Measurements from ENCODE around the gene TNFAIP8. TPM values are rescaled to one million over a fixed set of nuclear protein-coding genes. Genes with fewer than 3 reads are reported as not detected.
"Not testable (repeated sequence)": the region's sequence is repeated elsewhere in the genome, so short reads cannot be mapped to it uniquely, and the experiment has no call there.

The TNFAIP8 gene
- polyA plus RNA-seq, 1 of the 3 experiments (the other 2 are of a cell fraction): 31.3 TPM

DNA sequence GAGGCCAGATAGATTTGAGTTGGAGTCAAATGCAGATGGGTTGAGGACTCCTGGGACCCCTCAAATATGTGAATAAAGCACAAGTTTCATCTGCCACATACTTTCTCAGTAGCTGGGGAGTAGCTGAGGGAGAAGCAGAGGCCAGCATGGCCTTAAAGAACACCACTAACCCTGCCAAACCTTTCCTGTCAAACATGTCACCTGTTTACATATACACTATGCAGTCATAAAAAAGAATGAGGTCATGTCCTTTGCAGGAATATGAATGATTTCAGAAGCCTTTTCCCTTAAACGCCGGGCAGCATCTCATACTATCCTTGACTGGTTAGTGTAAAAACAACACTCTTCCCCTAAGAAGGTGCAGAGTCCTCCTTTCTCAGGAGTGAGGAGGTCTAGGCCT, 71.2 kb downstream of the TNFAIP8 start:
- Histone ChIP-seq H4K20me1 (ENCODE audit: insufficient read depth) (no peaks in the 10 kb centered on the region), H3K4me2 (no peak overlapping the region), H3F3A (replicated peaks; ENCODE audit: insufficient read depth) (no peaks in the 10 kb centered on the region), H3K27ac (ENCODE audit: low read depth in 2 of 2, low read length in 1 of 2) (no peak overlapping the region), H3K9ac (no peak overlapping the region), H3K27me3 (ENCODE audit: insufficient read depth) (no peaks in the 10 kb centered on the region; the same call in 1 of the 2 replicates), H3K9me2 (no peaks in the 10 kb centered on the region), H3K4me3 (ENCODE audit: low read depth in 2 of 2, low read length in 1 of 2) (no peak overlapping the region), H3K4me1 (ENCODE audit: control insufficient read depth in 1 of 2, insufficient read depth in 2 of 2, low read depth in 1 of 2, low read length in 1 of 2) (no peaks in the 10 kb centered on the region), H3K79me2 (ENCODE audit: insufficient read depth) (no peaks in the 10 kb centered on the region), H3K36me3 (replicated peaks in 1 of 2; ENCODE audit: control insufficient read depth in 1 of 2, insufficient read depth in 2 of 2, low read length in 1 of 2) (no peaks in the 10 kb centered on the region), H2AFZ (ENCODE audit: low read depth) (no peak overlapping the region), H3K9me3 (no peaks in the 10 kb centered on the region)
- DNase-seq: no peak
- POLR2A ChIA-PET: no interaction called here
- CTCF ChIA-PET: interaction anchor here (1.0 to 1.2 kb wide), 2 partner anchors 11 to 15 kb away, joined by 3 to 4 read pairs; no protein-coding TSS in a partner anchor
- no peak for TF ChIP-seq FOXM1 (IDR thresholded peaks at IDR 0.05; ENCODE audit: low read depth)
- no peak for TF ChIP-seq ELF1 (IDR thresholded peaks at IDR 0.05)
- no peak for TF ChIP-seq CHD2 (IDR thresholded peaks at IDR 0.05; ENCODE audit: low read length, partially characterized antibody)
- TF ChIP-seq FOXJ3 (CRISPR knock-in tag; IDR thresholded peaks at IDR 0.05): no peak
- no peak for TF ChIP-seq TEAD4 (IDR thresholded peaks at IDR 0.05; ENCODE audit: borderline replicate concordance, insufficient read depth)
- TF ChIP-seq SIN3A (IDR thresholded peaks at IDR 0.05; ENCODE audit: borderline replicate concordance, low read depth, low read length): no peak
- TF ChIP-seq GATA2 (CRISPR knock-in tag; IDR thresholded peaks at IDR 0.05): no peak
- no peak for TF ChIP-seq NRF1 (IDR thresholded peaks at IDR 0.05; ENCODE audit: low read depth, low read length)
- no peak for TF ChIP-seq SMC3 (IDR thresholded peaks at IDR 0.05; ENCODE audit: low read depth, low read length)
- TF ChIP-seq, protein P1, sequence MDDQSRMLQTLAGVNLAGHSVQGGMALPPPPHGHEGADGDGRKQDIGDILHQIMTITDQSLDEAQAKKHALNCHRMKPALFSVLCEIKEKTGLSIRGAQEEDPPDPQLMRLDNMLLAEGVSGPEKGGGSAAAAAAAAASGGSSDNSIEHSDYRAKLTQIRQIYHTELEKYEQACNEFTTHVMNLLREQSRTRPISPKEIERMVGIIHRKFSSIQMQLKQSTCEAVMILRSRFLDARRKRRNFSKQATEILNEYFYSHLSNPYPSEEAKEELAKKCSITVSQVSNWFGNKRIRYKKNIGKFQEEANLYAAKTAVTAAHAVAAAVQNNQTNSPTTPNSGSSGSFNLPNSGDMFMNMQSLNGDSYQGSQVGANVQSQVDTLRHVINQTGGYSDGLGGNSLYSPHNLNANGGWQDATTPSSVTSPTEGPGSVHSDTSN (IDR thresholded peaks at IDR 0.05): no peak
- TF ChIP-seq MEF2A (IDR thresholded peaks at IDR 0.05; ENCODE audit: borderline replicate concordance, low read depth): no peak
- TF ChIP-seq EP300 (IDR thresholded peaks at IDR 0.05; ENCODE audit: borderline replicate concordance in 1 of 2, low read depth in 1 of 2, low read length in 1 of 2): no peak
- no peak for TF ChIP-seq POLR2AphosphoS5 (IDR thresholded peaks at IDR 0.05; ENCODE audit: low read depth, low read length)
- TF ChIP-seq RCOR1 (IDR thresholded peaks at IDR 0.05; ENCODE audit: low read length): no peak
- TF ChIP-seq, protein P2, sequence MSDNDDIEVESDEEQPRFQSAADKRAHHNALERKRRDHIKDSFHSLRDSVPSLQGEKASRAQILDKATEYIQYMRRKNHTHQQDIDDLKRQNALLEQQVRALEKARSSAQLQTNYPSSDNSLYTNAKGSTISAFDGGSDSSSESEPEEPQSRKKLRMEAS (IDR thresholded peaks at IDR 0.05; ENCODE audit: low read depth): no peak
- TF ChIP-seq, protein P3, sequence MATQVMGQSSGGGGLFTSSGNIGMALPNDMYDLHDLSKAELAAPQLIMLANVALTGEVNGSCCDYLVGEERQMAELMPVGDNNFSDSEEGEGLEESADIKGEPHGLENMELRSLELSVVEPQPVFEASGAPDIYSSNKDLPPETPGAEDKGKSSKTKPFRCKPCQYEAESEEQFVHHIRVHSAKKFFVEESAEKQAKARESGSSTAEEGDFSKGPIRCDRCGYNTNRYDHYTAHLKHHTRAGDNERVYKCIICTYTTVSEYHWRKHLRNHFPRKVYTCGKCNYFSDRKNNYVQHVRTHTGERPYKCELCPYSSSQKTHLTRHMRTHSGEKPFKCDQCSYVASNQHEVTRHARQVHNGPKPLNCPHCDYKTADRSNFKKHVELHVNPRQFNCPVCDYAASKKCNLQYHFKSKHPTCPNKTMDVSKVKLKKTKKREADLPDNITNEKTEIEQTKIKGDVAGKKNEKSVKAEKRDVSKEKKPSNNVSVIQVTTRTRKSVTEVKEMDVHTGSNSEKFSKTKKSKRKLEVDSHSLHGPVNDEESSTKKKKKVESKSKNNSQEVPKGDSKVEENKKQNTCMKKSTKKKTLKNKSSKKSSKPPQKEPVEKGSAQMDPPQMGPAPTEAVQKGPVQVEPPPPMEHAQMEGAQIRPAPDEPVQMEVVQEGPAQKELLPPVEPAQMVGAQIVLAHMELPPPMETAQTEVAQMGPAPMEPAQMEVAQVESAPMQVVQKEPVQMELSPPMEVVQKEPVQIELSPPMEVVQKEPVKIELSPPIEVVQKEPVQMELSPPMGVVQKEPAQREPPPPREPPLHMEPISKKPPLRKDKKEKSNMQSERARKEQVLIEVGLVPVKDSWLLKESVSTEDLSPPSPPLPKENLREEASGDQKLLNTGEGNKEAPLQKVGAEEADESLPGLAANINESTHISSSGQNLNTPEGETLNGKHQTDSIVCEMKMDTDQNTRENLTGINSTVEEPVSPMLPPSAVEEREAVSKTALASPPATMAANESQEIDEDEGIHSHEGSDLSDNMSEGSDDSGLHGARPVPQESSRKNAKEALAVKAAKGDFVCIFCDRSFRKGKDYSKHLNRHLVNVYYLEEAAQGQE (IDR thresholded peaks at IDR 0.05; ENCODE audit: low read depth, low read length): no peak
- TF ChIP-seq FOSL2 (IDR thresholded peaks at IDR 0.05; ENCODE audit: borderline replicate concordance, low read depth): no peak
- TF ChIP-seq, protein P4, sequence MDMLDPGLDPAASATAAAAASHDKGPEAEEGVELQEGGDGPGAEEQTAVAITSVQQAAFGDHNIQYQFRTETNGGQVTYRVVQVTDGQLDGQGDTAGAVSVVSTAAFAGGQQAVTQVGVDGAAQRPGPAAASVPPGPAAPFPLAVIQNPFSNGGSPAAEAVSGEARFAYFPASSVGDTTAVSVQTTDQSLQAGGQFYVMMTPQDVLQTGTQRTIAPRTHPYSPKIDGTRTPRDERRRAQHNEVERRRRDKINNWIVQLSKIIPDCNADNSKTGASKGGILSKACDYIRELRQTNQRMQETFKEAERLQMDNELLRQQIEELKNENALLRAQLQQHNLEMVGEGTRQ (IDR thresholded peaks at IDR 0.05; ENCODE audit: borderline replicate concordance, low read depth, low read length): no peak
- 75% methylated on average over 2 of the region's 2 CpGs for WGBS (ENCODE audit: low lambda C conversion rate)

DNA sequence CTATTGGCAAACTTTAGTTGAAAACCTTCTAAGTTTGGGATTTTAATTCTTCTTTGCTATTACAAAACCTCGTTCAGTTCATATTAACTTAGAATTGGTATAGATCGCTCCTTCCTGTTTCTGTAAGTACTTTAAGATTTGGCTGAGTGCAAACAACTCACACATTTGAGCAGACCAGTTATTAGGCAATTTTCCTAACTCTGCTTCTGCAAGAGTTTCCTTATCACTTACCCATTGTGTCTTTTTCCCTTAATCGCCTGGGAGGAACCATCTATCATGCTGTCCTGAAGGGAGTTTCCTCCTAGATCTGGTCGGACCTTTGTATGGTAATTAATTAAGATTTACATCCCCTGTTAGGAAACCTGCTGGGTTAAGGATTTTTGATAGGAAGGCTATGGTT, 71.8 kb downstream of the TNFAIP8 start:
- CTCF ChIA-PET; H3F3A ChIP-seq (replicated peaks; ENCODE audit: insufficient read depth); H3K27ac ChIP-seq (ENCODE audit: low read depth in 2 of 2, low read length in 1 of 2); H3K9me2 ChIP-seq; H3K4me3 ChIP-seq (ENCODE audit: low read depth in 2 of 2, low read length in 1 of 2); H3K79me2 ChIP-seq (ENCODE audit: insufficient read depth); H3K9me3 ChIP-seq; H3K27me3 ChIP-seq (ENCODE audit: insufficient read depth); H3K36me3 ChIP-seq (replicated peaks in 1 of 2; ENCODE audit: control insufficient read depth in 1 of 2, insufficient read depth in 2 of 2, low read length in 1 of 2); H2AFZ ChIP-seq (ENCODE audit: low read depth); DNase-seq; H3K4me1 ChIP-seq (ENCODE audit: control insufficient read depth in 1 of 2, insufficient read depth in 2 of 2, low read depth in 1 of 2, low read length in 1 of 2); H4K20me1 ChIP-seq (ENCODE audit: insufficient read depth); POLR2A ChIA-PET; H3K9ac ChIP-seq; H3K4me2 ChIP-seq: not testable (repeated sequence)
- 55% methylated on average over 4 of the region's 4 CpGs for WGBS (ENCODE audit: low lambda C conversion rate)

DNA sequence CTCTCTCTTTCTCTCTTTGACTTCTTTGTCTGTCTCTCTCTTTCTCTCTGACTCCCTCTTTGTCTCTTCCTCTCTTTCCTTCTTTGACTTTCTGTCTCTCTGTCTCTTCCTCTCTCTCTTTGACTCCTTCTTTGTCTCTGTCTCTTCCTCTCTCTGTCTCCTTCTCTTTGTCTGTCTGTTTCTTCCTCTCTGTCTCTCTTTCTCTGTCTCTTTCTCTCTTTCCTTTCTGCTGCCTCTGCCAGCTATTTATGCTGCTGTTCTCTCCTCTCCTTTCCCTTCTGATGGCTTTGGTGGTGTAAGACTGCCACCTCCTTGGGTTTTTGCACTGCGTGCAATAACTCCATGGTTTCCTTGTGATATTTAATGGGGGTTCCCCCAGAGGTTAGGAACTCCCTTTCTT, 72.3 kb downstream of the TNFAIP8 start:
- CTCF ChIA-PET; H3K36me3 ChIP-seq (replicated peaks in 1 of 2; ENCODE audit: control insufficient read depth in 1 of 2, insufficient read depth in 2 of 2, low read length in 1 of 2); H3K27me3 ChIP-seq (ENCODE audit: insufficient read depth); H4K20me1 ChIP-seq (ENCODE audit: insufficient read depth); H3K4me2 ChIP-seq; H3K79me2 ChIP-seq (ENCODE audit: insufficient read depth); H3K4me1 ChIP-seq (ENCODE audit: control insufficient read depth in 1 of 2, insufficient read depth in 2 of 2, low read depth in 1 of 2, low read length in 1 of 2); H2AFZ ChIP-seq (ENCODE audit: low read depth); POLR2A ChIA-PET; H3K9me2 ChIP-seq; H3K9ac ChIP-seq; H3F3A ChIP-seq (replicated peaks; ENCODE audit: insufficient read depth); DNase-seq; H3K27ac ChIP-seq (ENCODE audit: low read depth in 2 of 2, low read length in 1 of 2); H3K9me3 ChIP-seq; H3K4me3 ChIP-seq (ENCODE audit: low read depth in 2 of 2, low read length in 1 of 2): not testable (repeated sequence)
- WGBS (ENCODE audit: low lambda C conversion rate): 47% methylated on average over 1 of the region's 1 CpG

Measured in SK-N-SH (cell line).